H9 (cell line): Measurements from ENCODE around the gene QRICH2. TPM values are rescaled to one million over a fixed set of nuclear protein-coding genes. Genes with fewer than 3 reads are reported as not detected.

ENCODE experiments used
- DNase-seq: peaks from one replicate; pipeline ENCODE4 v3.0.0-alpha.2; 2017
- H2AFZ ChIP-seq: one replicate; pipeline ENCODE4 v1.6.1; 2013; ENCODE audit warnings: mild to moderate bottlenecking, low read length, control low read depth, moderate library complexity
- H2AK5ac ChIP-seq: 2 replicates; pipeline ENCODE4 v1.6.1; 2013; ENCODE audit warnings: low read length, control low read depth, mixed read lengths; ENCODE audit not compliant: insufficient read length
- H2BK120ac ChIP-seq: one replicate; pipeline ENCODE4 v1.6.1; 2013; ENCODE audit warnings: low read depth, mild to moderate bottlenecking, low read length, control low read depth, inconsistent platforms; ENCODE audit not compliant: poor library complexity, severe bottlenecking
- H2BK12ac ChIP-seq: 2 replicates; pipeline ENCODE4 v1.6.1; 2013; ENCODE audit warnings: low read length, control low read depth, mixed read lengths, low read depth; ENCODE audit not compliant: insufficient read length
- H2BK15ac ChIP-seq: 2 replicates; pipeline ENCODE4 v1.6.1; 2013; ENCODE audit warnings: low read depth, low read length, control low read depth
- H2BK20ac ChIP-seq: one replicate; pipeline ENCODE4 v1.6.1; 2013; ENCODE audit warnings: low read depth, mild to moderate bottlenecking, low read length, control low read depth, inconsistent platforms; ENCODE audit not compliant: poor library complexity, severe bottlenecking
- H2BK5ac ChIP-seq: 2 replicates; pipeline ENCODE4 v1.6.1; 2013; ENCODE audit warnings: low read length, control low read depth, mixed read lengths; ENCODE audit not compliant: insufficient read length
- H3K14ac ChIP-seq: 2 replicates; pipeline ENCODE4 v1.6.1; 2013; ENCODE audit warnings: low read length, control low read depth; ENCODE audit not compliant: insufficient read depth
- H3K18ac ChIP-seq: 2 replicates; pipeline ENCODE4 v1.6.1; 2013; ENCODE audit warnings: low read depth, mild to moderate bottlenecking, mixed read lengths, low read length, control low read depth; ENCODE audit not compliant: insufficient read length
- H3K23ac ChIP-seq: 2 replicates; pipeline ENCODE4 v1.6.1; 2013; ENCODE audit warnings: low read length, control low read depth, mixed read lengths, low read depth; ENCODE audit not compliant: insufficient read length
- H3K23me2 ChIP-seq: 2 replicates; pipeline ENCODE4 v1.6.1; 2013; ENCODE audit warnings: low read depth, mild to moderate bottlenecking, mixed read lengths, low read length, control low read depth; ENCODE audit not compliant: insufficient read length, poor library complexity, severe bottlenecking
- H3K27ac ChIP-seq: 2 replicates; pipeline ENCODE4 v1.5.1; 2013; ENCODE audit warnings: low read length, control low read depth, mixed read lengths, low read depth; ENCODE audit not compliant: insufficient read length
- H3K27me3 ChIP-seq: 2 replicates; pipeline ENCODE4 v1.6.1; 2013; ENCODE audit warnings: low read length, control low read depth, inconsistent platforms; ENCODE audit not compliant: insufficient read depth
- H3K4ac ChIP-seq: 2 replicates; pipeline ENCODE4 v1.6.1; 2013; ENCODE audit warnings: low read depth, mild to moderate bottlenecking, control low read depth, inconsistent platforms, low read length, moderate library complexity
- H3K4me1 ChIP-seq: 2 replicates; pipeline ENCODE4 v1.6.1; 2013; ENCODE audit warnings: low read length, control low read depth, inconsistent platforms; ENCODE audit not compliant: insufficient read depth
- H3K4me2 ChIP-seq: 2 replicates; pipeline ENCODE4 v1.6.1; 2013; ENCODE audit warnings: low read length, control low read depth, mixed read lengths; ENCODE audit not compliant: insufficient read length, insufficient read depth
- H3K56ac ChIP-seq: 2 replicates; pipeline ENCODE4 v1.6.1; 2013; ENCODE audit warnings: low read depth, mild to moderate bottlenecking, mixed read lengths, low read length, control low read depth; ENCODE audit not compliant: insufficient read length
- H3K79me1 ChIP-seq: 2 replicates; pipeline ENCODE4 v1.6.1; 2013; ENCODE audit warnings: low read depth, mild to moderate bottlenecking, moderate library complexity, low read length, control low read depth, inconsistent platforms; ENCODE audit not compliant: insufficient read depth, poor library complexity, severe bottlenecking
- H3K79me2 ChIP-seq: 2 replicates; pipeline ENCODE4 v1.6.1; 2013; ENCODE audit warnings: low read length, control low read depth, inconsistent platforms; ENCODE audit not compliant: insufficient read depth
- H3K9ac ChIP-seq: 2 replicates; pipeline ENCODE4 v1.6.1; 2013; ENCODE audit warnings: low read length, control low read depth, mixed read lengths; ENCODE audit not compliant: insufficient read length; ENCODE audit errors: extremely low read depth
- H3K9me3 ChIP-seq: one replicate; pipeline ENCODE4 v1.6.1; 2013; ENCODE audit warnings: low read depth, low read length, inconsistent platforms; ENCODE audit not compliant: control insufficient read depth
- H3T11ph ChIP-seq: one replicate; pipeline ENCODE4 v1.6.1; 2013; ENCODE audit warnings: mild to moderate bottlenecking, low read length, control low read depth, inconsistent platforms
- H4K20me1 ChIP-seq: one replicate; pipeline ENCODE4 v1.6.1; 2013; ENCODE audit not compliant: control insufficient read depth, insufficient read length, insufficient read depth
- H4K5ac ChIP-seq: 2 replicates; pipeline ENCODE4 v1.6.1; 2013; ENCODE audit warnings: low read depth, mild to moderate bottlenecking, mixed read lengths, low read length, control low read depth; ENCODE audit not compliant: insufficient read length
- H4K8ac ChIP-seq: replicated peaks from 2 replicates; pipeline ENCODE4 v1.6.1; 2013; ENCODE audit warnings: low read length, control low read depth, mixed read lengths, low read depth; ENCODE audit not compliant: insufficient read length
- H4K91ac ChIP-seq: 2 replicates; pipeline ENCODE4 v1.6.1; 2013; ENCODE audit warnings: low read depth, mild to moderate bottlenecking, moderate library complexity, mixed read lengths, low read length, control low read depth; ENCODE audit not compliant: insufficient read length
- H3K27ac Mint-ChIP-seq, 3 experiments: 2 replicates in 2 of 3; 3 replicates in 1 of 3; pipeline ENCODE4 v1.8.0; 2020 to 2021; ENCODE audit warnings: mixed read lengths in 3 of 3, mild to moderate bottlenecking in 1 of 3, moderate library complexity in 1 of 3
- H3K27me3 Mint-ChIP-seq: 2 replicates; pipeline ENCODE4 v1.8.0; 2021; ENCODE audit warnings: low read depth, mild to moderate bottlenecking, moderate library complexity, mixed read lengths
- H3K36me3 Mint-ChIP-seq, 3 experiments: 2 replicates in 2 of 3; 3 replicates in 1 of 3; pipeline ENCODE4 v1.8.0; 2020 to 2021; ENCODE audit warnings: low read depth in 3 of 3, mixed read lengths in 3 of 3; ENCODE audit not compliant: insufficient read depth in 1 of 3
- H3K4me1 Mint-ChIP-seq, 2 experiments: 2 replicates each; pipeline ENCODE4 v1.8.0; 2020; ENCODE audit warnings: mixed read lengths in 2 of 2
- H3K4me3 Mint-ChIP-seq, 2 experiments: 2 replicates in 1 of 2; 3 replicates in 1 of 2; pipeline ENCODE4 v1.8.0; 2020 to 2021; ENCODE audit warnings: mild to moderate bottlenecking in 2 of 2, mixed read lengths in 2 of 2, moderate library complexity in 1 of 2
- H3K9me3 Mint-ChIP-seq, 2 experiments: 2 replicates in 1 of 2; 3 replicates in 1 of 2; pipeline ENCODE4 v1.8.0; 2020; ENCODE audit warnings: mild to moderate bottlenecking in 2 of 2, mixed read lengths in 2 of 2, moderate library complexity in 1 of 2
- WGBS: extraction: QIAGEN DNeasy Blood & Tissue Kit; methylation state at CpG from one replicate; pipeline ENCODE4 v1.1.7; 2013; ENCODE audit warnings: missing lambda C conversion rate, low lambda C conversion rate, mixed read lengths; ENCODE audit not compliant: insufficient read length; ENCODE audit errors: extremely low coverage; 5-methylcytosine and 5-hydroxymethylcytosine counted together
- total RNA-seq: library from RNA; stranded (reverse); gene quantifications from 2 replicates; pipeline ENCODE4 v1.2.1, GENCODE V29; 2021
- TF ChIP-seq, protein P1 (sequence below): fragments of 200-600 bp; sonication (generic); conservative IDR thresholded peaks from 3 replicates; pipeline ENCODE4 v1.8.0; 2021; ENCODE audit warnings: antibody characterized with exemption, mild to moderate bottlenecking

The QRICH2 gene
- total RNA-seq, 1 experiment from 2014 or later = 3.2 TPM

DNA sequence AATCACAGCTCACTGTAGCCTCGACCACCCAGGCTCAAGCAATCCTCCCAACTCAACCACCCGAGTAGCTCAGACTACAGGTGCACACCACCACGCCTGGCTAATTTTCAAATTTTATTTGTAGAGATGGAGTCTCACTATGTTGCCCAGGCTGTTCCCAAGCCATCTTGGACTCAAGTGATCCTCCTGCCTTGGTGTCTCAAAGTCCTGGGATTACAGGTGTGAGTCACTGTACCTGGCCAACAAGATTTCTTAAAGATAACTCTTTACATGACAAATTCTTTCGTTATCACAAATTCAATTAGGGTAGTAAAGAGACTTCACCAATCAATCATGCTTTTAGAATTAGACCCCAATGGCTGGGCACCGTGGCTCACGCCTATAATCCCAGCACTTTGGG is 33.2 kb upstream of the QRICH2 start:
- Histone ChIP-seq H2BK12ac (no peak overlapping the region), H2AFZ (no peak overlapping the region), H4K91ac (no peak overlapping the region), H3K14ac (no peak overlapping the region), H3K23me2 (no peaks in the 10 kb centered on the region), H3K9me3 (no peaks in the 10 kb centered on the region), H3K56ac (no peak overlapping the region), H4K5ac (no peak overlapping the region), H2BK15ac (no peak overlapping the region), H3K4me1 (no peaks in the 10 kb centered on the region), H3K27me3 (no peaks in the 10 kb centered on the region), H3K4ac (no peak overlapping the region), H3T11ph (no peak overlapping the region), H2AK5ac (no peak overlapping the region), H2BK120ac (no peak overlapping the region), H3K23ac (no peak overlapping the region), H3K9ac (no peak overlapping the region), H2BK20ac (no peak overlapping the region), H4K20me1 (no peaks in the 10 kb centered on the region), H3K27ac (no peak overlapping the region), H3K79me2 (no peaks in the 10 kb centered on the region), H3K79me1 (peaks cover 3% of the 10 kb centered on the region), H3K18ac (no peak overlapping the region), H2BK5ac (no peak overlapping the region), H4K8ac (no peak overlapping the region), H3K4me2 (no peak overlapping the region)
- WGBS = no CpG with 5 or more reads among the region's 6 CpGs
- Mint-ChIP-seq H3K4me1 (no peaks in the 10 kb centered on the region), H3K27ac (no peak overlapping the region), H3K27me3 (no peaks in the 10 kb centered on the region), H3K4me3 (no peak overlapping the region), H3K9me3 (no peaks in the 10 kb centered on the region), H3K36me3 (peaks cover 15 to 39% (median 37%) of the 10 kb centered on the region in 3 experiments; a peak in 6 of 7 replicates)
- TF ChIP-seq, protein P1, sequence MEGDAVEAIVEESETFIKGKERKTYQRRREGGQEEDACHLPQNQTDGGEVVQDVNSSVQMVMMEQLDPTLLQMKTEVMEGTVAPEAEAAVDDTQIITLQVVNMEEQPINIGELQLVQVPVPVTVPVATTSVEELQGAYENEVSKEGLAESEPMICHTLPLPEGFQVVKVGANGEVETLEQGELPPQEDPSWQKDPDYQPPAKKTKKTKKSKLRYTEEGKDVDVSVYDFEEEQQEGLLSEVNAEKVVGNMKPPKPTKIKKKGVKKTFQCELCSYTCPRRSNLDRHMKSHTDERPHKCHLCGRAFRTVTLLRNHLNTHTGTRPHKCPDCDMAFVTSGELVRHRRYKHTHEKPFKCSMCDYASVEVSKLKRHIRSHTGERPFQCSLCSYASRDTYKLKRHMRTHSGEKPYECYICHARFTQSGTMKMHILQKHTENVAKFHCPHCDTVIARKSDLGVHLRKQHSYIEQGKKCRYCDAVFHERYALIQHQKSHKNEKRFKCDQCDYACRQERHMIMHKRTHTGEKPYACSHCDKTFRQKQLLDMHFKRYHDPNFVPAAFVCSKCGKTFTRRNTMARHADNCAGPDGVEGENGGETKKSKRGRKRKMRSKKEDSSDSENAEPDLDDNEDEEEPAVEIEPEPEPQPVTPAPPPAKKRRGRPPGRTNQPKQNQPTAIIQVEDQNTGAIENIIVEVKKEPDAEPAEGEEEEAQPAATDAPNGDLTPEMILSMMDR = no peak
- no peak for DNase-seq
